Measurements from ENCODE around the gene TMEM8B. TPM values are rescaled to one million over a fixed set of nuclear protein-coding genes. Genes with fewer than 3 reads are reported as not detected.
A peak's percentile ranks its signal among the peaks of the same experiment; 100 is the strongest.

The TMEM8B gene
- total RNA-seq, 1 donor from 2014 or later, result 44.4 TPM

DNA sequence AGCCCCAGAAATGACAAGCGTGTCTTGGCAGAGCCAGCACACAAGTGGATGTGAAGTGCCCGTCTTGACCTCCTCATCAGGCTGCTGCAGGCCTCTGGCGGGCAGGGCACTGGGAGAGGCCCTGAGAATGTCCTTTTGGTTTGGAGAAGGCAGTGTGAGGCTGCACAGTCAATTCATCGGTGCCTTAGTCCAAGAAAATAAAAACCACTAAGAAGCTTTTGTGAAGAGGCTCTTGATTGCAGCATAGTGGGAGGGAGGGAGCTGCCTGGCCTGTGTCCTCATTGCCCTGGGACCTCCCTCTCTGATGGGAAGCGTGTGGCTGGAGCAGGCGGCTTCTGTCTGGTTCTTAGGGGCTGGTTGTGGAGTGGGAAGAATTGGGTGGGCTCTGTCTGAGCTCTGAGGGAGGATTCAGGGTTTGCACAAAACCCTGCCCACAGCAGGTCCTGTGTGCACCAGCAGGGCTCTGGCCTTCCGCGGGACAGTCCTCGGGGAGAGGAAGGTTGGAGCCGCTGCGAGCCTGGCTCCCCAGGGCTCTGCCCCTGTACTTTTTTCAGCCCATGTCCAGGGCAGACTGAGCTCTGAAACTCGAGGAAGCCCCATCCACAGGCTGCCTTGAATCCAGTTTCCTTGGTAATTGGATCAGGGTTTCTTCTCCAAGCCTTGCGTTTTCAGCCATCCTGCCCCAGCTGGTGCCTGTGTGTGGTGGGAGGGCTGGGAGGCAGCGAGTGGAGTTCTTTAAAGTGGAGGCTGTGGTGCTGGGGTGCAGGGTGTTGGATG is 78.1 kb downstream of the TMEM8B start:
- peaks cover 36% of the 10 kb centered on the region for H3K4me1 Mint-ChIP-seq (ENCODE audit: low read depth, unreplicated experiment)

DNA sequence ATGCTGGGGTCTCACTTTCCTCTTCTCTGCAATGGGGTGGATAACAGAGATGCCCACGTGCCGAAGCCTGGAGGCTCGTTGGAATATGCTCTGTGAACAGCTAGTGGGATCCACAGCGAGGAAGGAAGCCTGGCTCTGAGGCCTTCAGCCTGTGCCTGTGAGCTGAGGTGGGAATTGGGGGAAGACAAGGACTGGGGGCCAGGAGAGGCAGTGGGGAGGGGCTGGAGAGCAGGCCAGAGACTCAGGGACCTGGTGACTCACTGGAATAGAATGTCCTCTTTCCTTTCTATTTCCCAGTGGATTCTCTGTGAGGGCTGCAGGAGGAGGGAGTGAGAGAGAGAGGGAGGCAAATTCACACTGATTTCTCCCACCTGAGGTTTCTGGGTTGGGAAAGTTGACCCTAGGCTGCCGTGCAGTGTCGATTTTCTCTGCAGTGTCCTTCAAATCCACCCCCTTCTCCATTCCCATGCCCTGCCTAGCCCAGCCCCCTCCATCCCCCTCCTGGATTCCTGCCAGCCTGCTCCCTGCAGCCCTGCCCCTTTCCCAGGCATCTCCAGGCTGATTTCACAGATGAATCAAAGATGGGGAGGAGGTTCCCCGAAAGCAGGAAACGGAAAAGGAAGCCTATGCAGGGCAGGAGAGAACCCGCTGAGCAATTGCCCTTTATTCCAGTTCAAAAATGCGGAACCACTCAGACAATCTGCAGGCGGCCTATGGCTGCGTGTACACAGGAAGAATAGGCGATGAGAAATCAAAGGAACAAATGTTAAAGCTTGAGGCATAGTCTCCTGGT is 78.9 kb downstream of the TMEM8B start:
- TF ChIP-seq, protein P1, sequence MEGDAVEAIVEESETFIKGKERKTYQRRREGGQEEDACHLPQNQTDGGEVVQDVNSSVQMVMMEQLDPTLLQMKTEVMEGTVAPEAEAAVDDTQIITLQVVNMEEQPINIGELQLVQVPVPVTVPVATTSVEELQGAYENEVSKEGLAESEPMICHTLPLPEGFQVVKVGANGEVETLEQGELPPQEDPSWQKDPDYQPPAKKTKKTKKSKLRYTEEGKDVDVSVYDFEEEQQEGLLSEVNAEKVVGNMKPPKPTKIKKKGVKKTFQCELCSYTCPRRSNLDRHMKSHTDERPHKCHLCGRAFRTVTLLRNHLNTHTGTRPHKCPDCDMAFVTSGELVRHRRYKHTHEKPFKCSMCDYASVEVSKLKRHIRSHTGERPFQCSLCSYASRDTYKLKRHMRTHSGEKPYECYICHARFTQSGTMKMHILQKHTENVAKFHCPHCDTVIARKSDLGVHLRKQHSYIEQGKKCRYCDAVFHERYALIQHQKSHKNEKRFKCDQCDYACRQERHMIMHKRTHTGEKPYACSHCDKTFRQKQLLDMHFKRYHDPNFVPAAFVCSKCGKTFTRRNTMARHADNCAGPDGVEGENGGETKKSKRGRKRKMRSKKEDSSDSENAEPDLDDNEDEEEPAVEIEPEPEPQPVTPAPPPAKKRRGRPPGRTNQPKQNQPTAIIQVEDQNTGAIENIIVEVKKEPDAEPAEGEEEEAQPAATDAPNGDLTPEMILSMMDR (IDR thresholded peaks at IDR 0.05; ENCODE audit: partially characterized antibody, unreplicated experiment), result no peak
- Mint-ChIP-seq H3K27ac (ENCODE audit: unreplicated experiment) (peak overlapping the region; percentile 88), H3K27me3 (ENCODE audit: unreplicated experiment) (peaks cover 8% of the 10 kb centered on the region), H3K9me3 (ENCODE audit: unreplicated experiment) (peaks cover 5% of the 10 kb centered on the region), H3K4me1 (ENCODE audit: low read depth, unreplicated experiment) (peaks cover 36% of the 10 kb centered on the region), H3K4me3 (ENCODE audit: unreplicated experiment) (peak overlapping the region; percentile 46), H3K36me3 (ENCODE audit: unreplicated experiment) (no peaks in the 10 kb centered on the region)
- DNase-seq, result no peak

More for the DNA sequence above, 78.1 kb downstream of the TMEM8B start:
- peak; percentile 52 for DNase-seq
- Mint-ChIP-seq H3K27ac (ENCODE audit: unreplicated experiment) (peak overlapping the region; percentile 88), H3K27me3 (ENCODE audit: unreplicated experiment) (peaks cover 8% of the 10 kb centered on the region), H3K9me3 (ENCODE audit: unreplicated experiment) (peaks cover 5% of the 10 kb centered on the region), H3K36me3 (ENCODE audit: unreplicated experiment) (no peaks in the 10 kb centered on the region), H3K4me3 (ENCODE audit: unreplicated experiment) (peak overlapping the region; percentile 59)
- TF ChIP-seq, protein P1 (IDR thresholded peaks at IDR 0.05; ENCODE audit: partially characterized antibody, unreplicated experiment), result no peak

DNA sequence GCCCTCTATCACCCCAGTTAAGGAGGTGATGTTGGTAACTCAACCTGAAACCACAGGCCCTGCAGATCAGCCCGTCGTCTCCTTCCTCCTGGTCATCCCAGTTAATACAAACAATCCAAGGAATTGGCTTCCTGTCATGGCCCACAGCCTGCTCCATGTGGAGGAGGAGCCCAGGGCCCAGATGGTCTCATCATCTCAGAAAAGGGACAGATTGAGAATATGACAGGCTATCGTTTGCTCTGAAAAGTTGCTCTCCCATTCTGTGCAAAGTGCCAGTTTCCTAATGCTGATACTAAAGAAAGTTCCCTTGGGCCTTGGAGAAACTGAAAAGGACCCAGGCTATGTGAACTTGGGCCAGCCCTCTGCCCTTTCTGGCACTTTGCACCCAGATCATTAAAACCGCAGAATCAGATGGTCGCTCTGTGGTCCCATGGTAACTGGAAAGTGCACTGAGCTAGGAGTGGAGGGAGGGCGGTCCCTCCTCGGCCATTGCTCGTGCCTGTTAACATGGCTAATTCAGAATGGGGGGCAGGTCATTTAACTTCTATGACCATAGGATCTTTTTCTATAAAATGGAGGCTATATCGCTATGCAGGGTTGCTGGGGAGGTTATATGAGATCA is 79.6 kb downstream of the TMEM8B start:
- H3K4me1 Mint-ChIP-seq (ENCODE audit: low read depth, unreplicated experiment), result peaks cover 36% of the 10 kb centered on the region
- H3K36me3 Mint-ChIP-seq (ENCODE audit: unreplicated experiment), result no peaks in the 10 kb centered on the region
- peaks cover 8% of the 10 kb centered on the region for H3K27me3 Mint-ChIP-seq (ENCODE audit: unreplicated experiment)
- H3K27ac Mint-ChIP-seq (ENCODE audit: unreplicated experiment), result peak overlapping the region; percentile 59
- TF ChIP-seq, protein P1 (IDR thresholded peaks at IDR 0.05; ENCODE audit: partially characterized antibody, unreplicated experiment), result no peak
- H3K9me3 Mint-ChIP-seq (ENCODE audit: unreplicated experiment), result peaks cover 5% of the 10 kb centered on the region
- no peak for DNase-seq
- peak overlapping the region; percentile 42 for H3K4me3 Mint-ChIP-seq (ENCODE audit: unreplicated experiment)

GRCh38 chr9:35909274-35909673 is 80.2 kb downstream of the TMEM8B start, which contains the start of gene SPAAR:
Gene SPAAR, plus strand, starts transcription at chr9:35909490. Its CDS starts 974 bp downstream, at chr9:35910464.
- peaks cover 5% of the 10 kb centered on the region for H3K9me3 Mint-ChIP-seq (ENCODE audit: unreplicated experiment)
- peak within 1 kb of the TSS; percentile 59 for H3K27ac Mint-ChIP-seq (ENCODE audit: unreplicated experiment)
- no peaks in the 10 kb centered on the region for H3K36me3 Mint-ChIP-seq (ENCODE audit: unreplicated experiment)
- peak within 1 kb of the TSS; percentile 42 for H3K4me3 Mint-ChIP-seq (ENCODE audit: unreplicated experiment)
- DNase-seq, result no peak
- H3K27me3 Mint-ChIP-seq (ENCODE audit: unreplicated experiment), result peaks cover 8% of the 10 kb centered on the region
- H3K4me1 Mint-ChIP-seq (ENCODE audit: low read depth, unreplicated experiment), result peaks cover 32% of the 10 kb centered on the region
- TF ChIP-seq, protein P1 (IDR thresholded peaks at IDR 0.05; ENCODE audit: partially characterized antibody, unreplicated experiment), result no peak

Data from glutamatergic neuron (in vitro differentiated cells).